IPS-15b (cell line): ENCODE measurements around the gene RPS6KA2.

Experiments
- H3K27me3 ChIP-seq: one replicate; pipeline ENCODE4 v1.6.1; 2013; ENCODE audit warnings: low read length; ENCODE audit not compliant: control insufficient read depth, insufficient read depth
- H3K36me3 ChIP-seq: one replicate; pipeline ENCODE4 v1.6.1; 2013; ENCODE audit warnings: low read length; ENCODE audit not compliant: control insufficient read depth, insufficient read depth
- H3K4me1 ChIP-seq: one replicate; pipeline ENCODE4 v1.6.1; 2013; ENCODE audit warnings: mild to moderate bottlenecking, low read length; ENCODE audit not compliant: control insufficient read depth, insufficient read depth
- H3K4me3 ChIP-seq: one replicate; pipeline ENCODE4 v1.5.1; 2013; ENCODE audit warnings: low read depth, low read length
- H3K9ac ChIP-seq: one replicate; pipeline ENCODE4 v1.6.1; 2013; ENCODE audit warnings: low read depth, mild to moderate bottlenecking, low read length
- H3K9me3 ChIP-seq: one replicate; pipeline ENCODE4 v1.6.1; 2013; ENCODE audit warnings: mild to moderate bottlenecking, low read length; ENCODE audit not compliant: control insufficient read depth, insufficient read depth

The RPS6KA2 gene

DNA sequence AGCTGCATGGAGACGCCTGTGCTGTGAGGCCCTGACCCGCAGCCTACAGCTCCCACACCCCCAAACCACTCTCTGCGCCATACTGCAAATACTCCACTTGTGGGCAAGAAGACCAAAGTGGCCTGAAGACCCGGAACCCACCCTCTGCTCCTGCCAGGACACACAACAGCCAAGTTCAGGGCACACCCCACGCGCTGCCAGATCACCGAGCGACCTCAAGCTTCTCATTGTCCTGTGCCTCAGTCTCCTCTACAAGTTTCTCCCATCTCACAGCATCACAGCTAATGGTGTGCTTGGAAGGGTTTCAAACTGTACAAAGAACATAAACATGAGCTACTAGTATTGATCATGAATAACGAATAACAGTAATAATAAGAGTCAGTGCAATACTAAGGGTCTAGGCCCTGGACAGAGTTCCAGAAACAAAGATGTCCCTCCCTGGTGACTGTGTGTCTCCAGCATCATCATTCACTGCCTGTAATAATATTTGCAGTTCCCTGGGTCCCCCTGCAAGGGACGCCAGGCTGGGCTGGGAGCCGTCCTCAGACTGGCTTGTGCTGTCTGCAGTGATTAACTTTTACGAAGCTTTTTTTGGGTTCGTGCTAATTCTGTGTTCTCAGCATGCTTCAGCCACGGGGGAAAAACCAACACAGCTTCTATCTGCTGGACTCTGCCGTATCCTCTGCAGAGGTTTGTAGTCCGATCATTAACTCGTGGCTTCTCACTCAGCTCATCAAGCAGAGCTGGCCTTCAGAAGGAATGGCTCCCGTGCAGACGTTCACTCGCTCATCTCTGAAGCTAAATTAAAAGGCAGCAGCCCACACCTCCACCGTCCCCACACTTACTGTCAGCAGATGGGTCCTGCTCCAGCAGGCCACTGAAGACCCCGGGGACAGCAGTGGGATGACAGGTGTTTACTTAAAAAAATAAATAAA lies 162.7 kb downstream of the RPS6KA2 start:
- Histone ChIP-seq H3K9me3 (no peaks in the 10 kb centered on the region), H3K9ac (no peak overlapping the region), H3K4me3 (no peak overlapping the region), H3K27me3 (no peaks in the 10 kb centered on the region), H3K36me3 (peaks cover 2% of the 10 kb centered on the region), H3K4me1 (no peaks in the 10 kb centered on the region)

DNA sequence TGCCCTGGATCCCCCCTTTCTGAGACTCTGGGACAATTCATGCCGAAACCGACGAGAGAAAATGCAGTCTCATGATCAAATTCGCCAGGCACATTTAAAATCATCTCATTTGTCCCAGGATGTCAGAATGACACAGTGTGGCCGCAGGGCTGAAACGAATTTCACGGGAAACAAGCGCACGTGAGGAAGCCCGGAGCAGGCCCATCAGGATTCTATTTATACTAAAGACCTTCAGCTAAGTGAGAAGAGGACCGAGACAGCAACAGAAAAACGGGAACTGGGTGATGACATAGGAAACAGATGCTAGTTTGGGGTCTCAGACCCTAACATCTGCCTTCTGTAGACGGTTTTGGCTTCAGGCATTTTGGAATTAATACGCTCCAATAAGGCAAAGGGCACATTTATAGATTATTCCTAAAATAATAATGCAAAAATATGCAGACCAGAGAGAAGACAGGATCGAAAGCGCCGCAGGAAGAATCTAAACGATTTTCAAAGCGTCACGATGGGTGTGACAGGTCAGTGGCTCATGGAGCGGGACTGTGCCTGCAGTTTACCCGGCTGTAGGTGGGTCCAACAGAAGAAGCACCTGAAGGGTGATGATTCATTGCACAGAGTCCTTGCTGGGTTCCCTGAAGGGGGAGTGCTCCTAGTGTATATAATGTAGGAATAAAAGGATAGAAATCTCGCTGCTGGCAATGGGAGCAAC lies 163.5 kb downstream of the RPS6KA2 start:
- H3K36me3 ChIP-seq, result peaks cover 2% of the 10 kb centered on the region
- H3K9ac ChIP-seq, result no peak overlapping the region
- H3K9me3 ChIP-seq, result no peaks in the 10 kb centered on the region
- no peaks in the 10 kb centered on the region for H3K27me3 ChIP-seq
- no peak overlapping the region for H3K4me3 ChIP-seq
- H3K4me1 ChIP-seq, result no peaks in the 10 kb centered on the region

DNA sequence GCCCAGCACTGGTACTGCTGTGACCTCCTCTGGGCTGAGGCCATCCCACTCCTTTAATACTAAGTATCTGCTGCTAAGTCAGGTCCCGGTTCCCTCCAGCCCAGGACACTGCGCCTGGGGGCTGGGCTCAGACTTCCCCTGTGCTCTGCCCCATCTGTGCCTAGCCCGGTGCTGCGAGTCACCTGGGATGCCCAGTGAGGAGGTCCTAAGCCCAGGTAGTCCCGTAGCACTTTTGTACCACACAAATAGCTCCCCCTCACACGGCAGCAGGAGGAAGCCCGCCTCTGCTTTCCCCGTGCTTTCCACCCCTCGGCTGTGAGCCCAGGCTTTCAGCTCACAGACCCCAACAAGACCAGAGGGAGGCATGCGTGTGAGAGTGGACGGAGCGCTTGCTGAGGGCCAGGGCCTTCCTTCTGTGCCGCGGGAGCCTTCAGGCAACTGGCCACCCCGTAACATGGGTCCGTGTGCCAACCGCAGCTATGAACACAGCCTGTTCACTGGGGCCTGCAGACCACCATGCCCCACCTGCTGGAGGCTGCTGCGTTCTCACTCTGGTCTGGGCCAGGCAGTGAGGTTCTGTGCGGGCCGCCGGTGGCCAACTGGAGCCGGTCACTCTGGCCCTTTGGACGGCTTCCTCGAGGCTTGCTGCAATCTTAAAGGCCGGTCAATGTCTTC lies 164.5 kb downstream of the RPS6KA2 start:
- Histone ChIP-seq H3K36me3 (peaks cover 2% of the 10 kb centered on the region), H3K4me1 (no peaks in the 10 kb centered on the region), H3K27me3 (no peaks in the 10 kb centered on the region), H3K4me3 (no peak overlapping the region), H3K9me3 (no peaks in the 10 kb centered on the region), H3K9ac (no peak overlapping the region)

DNA sequence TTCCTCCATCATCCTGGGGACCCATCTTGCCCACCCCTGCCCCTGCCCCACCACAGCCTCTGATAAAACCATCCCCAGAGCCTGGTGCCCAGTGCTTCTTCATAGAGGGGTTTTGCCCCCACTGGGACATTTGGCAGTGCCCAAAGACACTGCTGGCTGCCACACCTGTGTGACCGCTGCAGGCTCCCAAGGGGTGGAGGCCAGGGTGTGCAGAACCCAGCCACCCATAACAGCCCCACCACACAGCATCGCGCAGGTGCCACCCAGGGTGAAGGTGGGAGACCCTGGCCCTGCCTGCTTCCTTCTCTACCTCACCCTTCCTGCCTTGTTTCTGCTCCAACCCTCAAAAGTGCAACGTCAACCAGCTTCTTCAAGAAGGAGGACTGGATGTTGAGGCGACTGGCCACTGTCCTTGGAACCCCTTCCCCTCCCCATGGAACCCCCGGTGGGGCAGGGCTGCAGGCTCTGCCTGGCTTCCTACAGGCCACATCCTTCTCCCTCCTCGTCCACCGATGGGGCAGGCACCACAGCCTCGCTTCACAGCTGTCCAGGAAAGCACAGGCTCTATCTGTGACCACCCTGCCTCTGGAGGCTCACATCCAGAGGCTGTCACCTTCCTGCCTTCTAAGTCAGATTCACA lies 165.1 kb downstream of the RPS6KA2 start:
- no peak overlapping the region for H3K9ac ChIP-seq
- no peaks in the 10 kb centered on the region for H3K4me1 ChIP-seq
- H3K9me3 ChIP-seq, result no peaks in the 10 kb centered on the region
- H3K4me3 ChIP-seq, result no peak overlapping the region
- H3K27me3 ChIP-seq, result no peaks in the 10 kb centered on the region
- peaks cover 2% of the 10 kb centered on the region for H3K36me3 ChIP-seq

DNA sequence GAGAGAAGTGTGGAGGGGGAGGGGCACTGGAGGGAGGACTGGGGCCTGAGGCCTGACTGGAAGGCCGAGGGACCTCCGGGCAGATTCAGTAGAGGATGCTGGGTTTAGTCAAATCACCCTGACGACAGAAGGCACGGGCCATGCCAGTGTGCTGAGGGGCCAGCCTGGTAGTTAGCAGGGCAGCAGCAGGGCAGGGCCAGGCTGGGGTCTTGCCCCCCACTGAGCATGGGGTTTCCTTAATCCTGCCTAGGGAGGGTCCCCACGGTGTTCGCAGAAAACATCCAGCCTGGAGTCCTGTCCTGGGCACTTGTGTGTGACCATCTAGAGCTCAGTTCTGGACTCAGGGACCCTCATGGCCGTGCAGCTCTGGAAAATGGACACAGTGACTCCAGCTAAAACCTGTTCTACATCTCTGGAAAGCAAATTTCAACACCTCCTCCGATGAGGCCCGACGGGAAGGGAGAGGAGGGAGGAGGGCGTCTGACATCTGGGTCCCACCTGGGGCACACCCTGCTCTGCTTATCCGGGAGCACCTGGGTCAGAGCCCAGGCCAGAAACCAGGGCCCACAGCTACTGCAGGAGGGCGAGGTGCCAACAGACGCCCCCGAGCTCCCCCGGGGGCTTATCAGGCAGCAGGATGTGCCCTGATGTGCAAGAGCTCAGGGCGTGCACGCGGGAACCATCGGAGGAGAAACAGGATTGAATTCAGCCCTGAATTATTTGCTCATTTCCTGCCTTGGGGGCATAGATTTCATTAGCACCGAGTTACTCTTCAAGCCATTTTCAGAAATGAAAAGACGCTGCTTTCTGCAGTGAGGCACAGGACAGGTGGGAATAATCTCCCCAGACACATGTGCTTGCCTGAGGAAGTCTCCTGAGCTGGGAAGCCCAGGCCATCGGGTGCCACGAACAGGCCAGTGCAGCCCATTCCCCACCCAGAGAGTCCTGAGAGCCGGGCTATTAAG lies 166.3 kb downstream of the RPS6KA2 start:
- Histone ChIP-seq H3K27me3 (no peaks in the 10 kb centered on the region), H3K9me3 (no peaks in the 10 kb centered on the region), H3K4me3 (no peak overlapping the region), H3K36me3 (peaks cover 2% of the 10 kb centered on the region), H3K4me1 (no peaks in the 10 kb centered on the region), H3K9ac (no peak overlapping the region)

DNA sequence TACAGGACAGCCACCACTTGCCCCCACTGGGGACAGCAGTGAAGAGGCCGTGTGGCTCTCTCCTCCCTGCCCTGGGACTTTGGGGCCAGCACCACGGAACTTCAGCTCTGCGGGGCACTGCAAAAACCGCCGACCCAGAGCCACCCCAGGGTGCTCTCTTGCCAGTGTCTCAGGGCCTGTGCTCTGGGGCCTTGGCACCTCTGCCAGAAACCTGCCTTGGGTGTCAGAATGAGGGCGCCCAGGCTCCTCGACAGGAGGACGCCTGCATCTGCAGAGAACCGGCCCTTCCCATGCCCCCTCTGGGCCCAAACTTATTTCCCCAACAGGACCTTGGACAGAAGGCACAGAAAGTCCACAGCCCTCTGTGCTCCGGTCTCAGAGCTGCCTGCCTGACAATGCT lies 167.1 kb downstream of the RPS6KA2 start:
- Histone ChIP-seq H3K4me1 (no peaks in the 10 kb centered on the region), H3K4me3 (no peak overlapping the region), H3K27me3 (no peaks in the 10 kb centered on the region), H3K36me3 (peaks cover 2% of the 10 kb centered on the region), H3K9me3 (no peaks in the 10 kb centered on the region), H3K9ac (no peak overlapping the region)

DNA sequence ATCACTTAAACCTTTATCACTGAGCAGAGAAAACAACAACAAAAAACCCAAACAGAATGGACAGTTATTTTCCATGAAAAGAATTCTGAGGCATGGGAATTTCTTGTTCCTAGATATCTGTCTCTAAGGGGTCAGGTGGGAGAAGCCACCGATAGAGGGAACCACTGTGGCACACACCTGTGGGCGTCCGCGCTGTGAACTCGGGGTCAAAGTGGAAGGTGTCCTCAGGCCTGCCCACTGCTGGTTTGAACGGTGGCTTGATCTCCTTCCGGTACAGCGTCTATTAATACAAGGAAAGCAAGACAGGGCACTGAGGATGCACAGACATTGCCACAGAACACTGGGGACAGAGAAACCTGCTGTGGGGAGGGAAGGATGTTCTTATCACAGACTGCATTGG lies 167.8 kb downstream of the RPS6KA2 start:
- H3K4me1 ChIP-seq, result no peaks in the 10 kb centered on the region

DNA sequence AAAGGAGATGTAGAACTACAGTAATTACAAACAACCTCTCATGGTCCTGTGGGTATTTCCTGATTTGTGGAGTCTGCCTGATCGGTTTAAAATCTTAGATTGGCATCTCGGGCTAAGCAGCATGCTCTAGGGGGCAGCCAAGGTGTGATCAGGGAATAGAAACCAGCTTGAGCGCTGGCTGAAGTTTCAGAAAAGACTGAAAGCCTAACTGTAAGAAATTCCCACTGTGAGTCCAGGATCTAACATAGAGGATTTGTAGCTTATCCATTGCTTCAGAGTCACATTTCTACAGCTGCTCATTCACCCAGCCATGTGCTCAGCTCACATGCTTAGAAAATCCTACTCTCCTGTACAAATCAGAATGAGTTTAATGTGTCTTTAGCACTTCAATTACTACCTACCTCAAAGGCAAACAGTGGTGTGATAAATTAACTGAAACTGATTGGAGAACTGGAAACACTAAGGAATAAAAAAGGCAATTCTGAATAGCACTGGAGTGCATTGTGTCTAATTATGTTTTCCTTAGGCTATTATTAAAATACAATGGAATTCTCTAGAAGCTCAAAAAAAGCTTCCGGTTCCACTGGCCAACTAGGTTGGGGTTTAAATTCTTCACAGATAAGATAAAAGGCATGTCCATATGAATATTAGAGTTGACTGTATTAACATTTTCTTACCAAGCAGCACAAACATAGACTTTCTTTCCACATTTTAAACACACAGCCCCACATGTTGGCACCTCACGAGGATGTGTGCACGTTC lies 170.5 kb downstream of the RPS6KA2 start:
- H3K9me3 ChIP-seq, result no peaks in the 10 kb centered on the region
- H3K36me3 ChIP-seq, result no peaks in the 10 kb centered on the region
- no peak overlapping the region for H3K4me3 ChIP-seq
- no peak overlapping the region for H3K9ac ChIP-seq
- no peaks in the 10 kb centered on the region for H3K27me3 ChIP-seq
- no peaks in the 10 kb centered on the region for H3K4me1 ChIP-seq

More for the DNA sequence above, 167.8 kb downstream of the RPS6KA2 start:
- H3K4me3 ChIP-seq, result no peak overlapping the region
- H3K36me3 ChIP-seq, result peaks cover 2% of the 10 kb centered on the region
- H3K27me3 ChIP-seq, result no peaks in the 10 kb centered on the region
- H3K9ac ChIP-seq, result no peak overlapping the region
- no peaks in the 10 kb centered on the region for H3K9me3 ChIP-seq

DNA sequence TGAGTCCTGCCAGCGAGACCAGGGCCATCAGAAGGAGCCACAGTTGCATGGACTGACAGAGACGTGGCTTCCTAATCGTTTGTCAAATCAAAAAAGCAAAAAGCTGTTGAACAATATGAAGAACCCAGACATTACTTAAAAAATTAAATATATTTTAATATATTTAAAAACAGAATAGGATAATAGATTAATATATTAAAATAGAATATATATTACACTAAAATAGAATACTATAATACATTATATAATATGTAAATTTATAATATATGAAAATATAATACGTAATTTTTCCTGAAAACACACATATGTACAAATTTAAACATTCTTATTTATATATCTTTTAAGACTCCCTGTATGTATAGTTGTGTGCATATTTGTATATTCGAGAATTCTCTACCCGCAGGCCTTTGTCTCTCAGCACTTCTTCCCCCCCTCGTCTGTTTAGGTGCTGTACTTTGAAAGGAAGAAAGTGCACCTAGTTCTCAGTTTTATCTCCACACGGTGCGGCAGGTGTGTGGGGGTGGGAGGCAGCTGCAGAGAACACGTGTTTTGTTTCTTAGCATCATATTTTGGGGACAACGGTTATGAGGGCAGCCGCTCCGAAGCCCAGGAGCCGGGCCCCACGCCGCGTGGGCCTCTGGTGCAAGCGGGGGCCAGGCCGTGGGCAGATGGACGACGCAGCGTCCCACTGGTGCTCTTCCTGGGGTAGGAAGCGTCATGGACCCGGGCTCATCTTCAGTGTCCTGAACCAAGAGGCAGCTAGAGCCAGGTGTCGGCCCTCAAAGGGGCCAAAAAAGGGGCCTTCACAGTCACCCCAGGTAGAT lies 172.1 kb downstream of the RPS6KA2 start:
- no peaks in the 10 kb centered on the region for H3K9me3 ChIP-seq
- H3K4me3 ChIP-seq, result no peak overlapping the region
- no peak overlapping the region for H3K9ac ChIP-seq
- no peaks in the 10 kb centered on the region for H3K4me1 ChIP-seq
- no peaks in the 10 kb centered on the region for H3K27me3 ChIP-seq
- H3K36me3 ChIP-seq, result no peaks in the 10 kb centered on the region

DNA sequence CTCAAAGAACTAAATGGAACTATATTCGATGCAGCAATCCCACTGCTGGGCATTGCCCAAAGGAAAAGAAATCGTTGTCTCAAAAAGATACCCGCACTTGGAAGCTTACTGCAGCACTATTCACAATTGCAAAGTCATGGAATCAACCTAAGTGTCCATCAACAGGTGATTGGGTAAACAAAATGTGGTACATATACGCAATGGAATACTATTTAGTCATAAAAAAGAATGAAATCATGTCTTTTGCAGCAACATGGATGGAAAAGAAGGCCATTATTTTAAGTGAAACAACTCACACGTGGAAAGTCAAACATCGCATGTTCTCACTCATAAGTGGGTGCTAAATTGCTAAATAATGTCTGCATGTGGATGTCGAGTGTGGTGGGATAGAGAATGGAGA lies 173.4 kb downstream of the RPS6KA2 start:
- Histone ChIP-seq H3K36me3 (no peaks in the 10 kb centered on the region), H3K4me1 (no peaks in the 10 kb centered on the region), H3K9me3 (no peaks in the 10 kb centered on the region), H3K27me3 (no peaks in the 10 kb centered on the region), H3K9ac (no peak overlapping the region), H3K4me3 (no peak overlapping the region)
